ENCODE measurements around the gene INPP5A. TPM values are rescaled to one million over a fixed set of nuclear protein-coding genes. Genes with fewer than 3 reads are reported as not detected.

Gene INPP5A
- total RNA-seq, 2 donors from 2014 or later = 9.2 to 14.5 TPM

DNA sequence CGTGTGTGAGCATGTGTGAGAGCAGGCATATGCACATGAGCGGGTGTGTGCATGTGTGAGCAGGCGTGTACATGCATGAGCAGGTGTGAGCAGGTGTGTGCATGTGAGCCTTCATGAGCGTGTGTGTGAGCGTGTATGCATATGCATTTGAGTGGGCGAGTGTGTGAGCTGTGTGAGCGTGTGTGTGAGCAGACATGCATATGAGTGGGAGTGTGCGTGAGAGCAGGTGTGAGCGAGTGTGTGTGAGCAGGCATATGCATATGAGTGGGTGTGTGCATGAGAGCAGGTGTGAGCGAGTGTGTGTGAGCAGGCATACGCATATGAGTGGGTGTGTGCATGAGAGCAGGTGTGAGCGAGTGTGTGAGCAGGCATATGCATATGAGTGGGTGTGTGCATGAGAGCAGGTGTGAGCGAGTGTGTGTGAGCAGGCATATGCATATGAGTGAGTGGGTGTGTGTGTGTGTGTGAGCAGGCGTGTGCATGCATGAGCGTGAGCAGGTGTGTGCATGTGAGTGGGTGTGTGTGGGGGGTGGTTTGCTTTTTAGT, 217.7 kb downstream of the INPP5A start:
- no peak overlapping the region for H3K4me3 ChIP-seq
- no peaks in the 10 kb centered on the region for H3K27me3 ChIP-seq
- H3K27ac ChIP-seq = no peak overlapping the region
- peaks cover 0 to 2% of the 10 kb centered on the region in 2 donors for H3K36me3 ChIP-seq (replicated peaks in 1 of 2; ENCODE audit: insufficient read depth in 1 of 2, low read depth in 2 of 2)
- 93 to 97% methylated on average over 15 of the region's 15 CpGs for WGBS, 2 donors
- no peak for TF ChIP-seq POLR2A (IDR thresholded peaks at IDR 0.05)
- TF ChIP-seq, protein P1, sequence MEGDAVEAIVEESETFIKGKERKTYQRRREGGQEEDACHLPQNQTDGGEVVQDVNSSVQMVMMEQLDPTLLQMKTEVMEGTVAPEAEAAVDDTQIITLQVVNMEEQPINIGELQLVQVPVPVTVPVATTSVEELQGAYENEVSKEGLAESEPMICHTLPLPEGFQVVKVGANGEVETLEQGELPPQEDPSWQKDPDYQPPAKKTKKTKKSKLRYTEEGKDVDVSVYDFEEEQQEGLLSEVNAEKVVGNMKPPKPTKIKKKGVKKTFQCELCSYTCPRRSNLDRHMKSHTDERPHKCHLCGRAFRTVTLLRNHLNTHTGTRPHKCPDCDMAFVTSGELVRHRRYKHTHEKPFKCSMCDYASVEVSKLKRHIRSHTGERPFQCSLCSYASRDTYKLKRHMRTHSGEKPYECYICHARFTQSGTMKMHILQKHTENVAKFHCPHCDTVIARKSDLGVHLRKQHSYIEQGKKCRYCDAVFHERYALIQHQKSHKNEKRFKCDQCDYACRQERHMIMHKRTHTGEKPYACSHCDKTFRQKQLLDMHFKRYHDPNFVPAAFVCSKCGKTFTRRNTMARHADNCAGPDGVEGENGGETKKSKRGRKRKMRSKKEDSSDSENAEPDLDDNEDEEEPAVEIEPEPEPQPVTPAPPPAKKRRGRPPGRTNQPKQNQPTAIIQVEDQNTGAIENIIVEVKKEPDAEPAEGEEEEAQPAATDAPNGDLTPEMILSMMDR (IDR thresholded peaks at IDR 0.05) = no peak
- no peaks in the 10 kb centered on the region for H3K9me3 ChIP-seq
- no peak for ATAC-seq
- H3K4me1 ChIP-seq = peaks cover 5% of the 10 kb centered on the region
- no peak for DNase-seq
- intact Hi-C loops (cut with DNase I) = no loop called here

DNA sequence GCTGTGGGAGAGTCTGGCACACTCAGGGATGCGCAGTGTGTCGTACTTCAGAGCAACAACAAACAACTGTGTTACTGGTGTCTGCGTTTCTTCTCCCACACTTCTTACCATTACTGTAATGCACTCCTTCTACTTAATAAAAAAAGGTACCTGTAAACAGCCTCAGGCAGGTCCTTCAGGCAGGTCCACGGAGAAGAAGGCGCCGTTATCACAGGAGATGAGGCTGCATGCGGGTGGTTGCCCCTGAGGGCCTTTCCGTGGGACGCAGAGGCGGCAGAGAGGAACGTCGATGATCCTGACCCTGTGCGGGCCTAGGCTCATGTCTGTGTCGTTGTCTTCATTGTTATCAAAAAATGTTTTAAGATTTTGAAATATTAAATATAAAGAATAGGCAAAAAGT, 219.0 kb downstream of the INPP5A start:
- WGBS, 2 donors = 94 to 99% methylated on average over 14 of the region's 14 CpGs

DNA sequence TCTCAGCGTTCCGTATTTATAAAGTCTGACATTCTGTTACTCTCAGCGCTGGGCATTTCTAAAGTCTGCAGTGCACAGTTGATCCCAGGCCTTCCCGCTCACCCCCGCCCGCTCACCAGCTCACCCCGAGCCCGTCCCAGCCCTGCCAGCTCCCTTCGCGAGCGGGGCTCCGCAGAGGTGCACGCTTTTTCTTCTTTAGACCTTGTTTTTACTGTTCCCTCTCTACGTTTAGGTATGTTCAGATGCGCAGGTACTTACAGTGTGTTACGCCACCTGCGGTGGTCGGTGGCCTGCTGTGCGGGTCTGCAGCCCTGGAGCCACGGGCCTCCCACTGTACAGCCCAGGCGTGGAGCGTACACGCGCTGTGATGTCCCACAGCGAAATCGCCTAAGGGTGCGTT, 219.6 kb downstream of the INPP5A start:
- H3K27ac ChIP-seq = no peak overlapping the region
- 95 to 97% methylated on average over 26 to 27 of the region's 27 CpGs for WGBS, 2 donors
- no peaks in the 10 kb centered on the region for H3K9me3 ChIP-seq
- intact Hi-C loops (cut with DNase I) = no loop called here
- peaks cover 0 to 2% of the 10 kb centered on the region in 2 donors for H3K36me3 ChIP-seq (replicated peaks in 1 of 2; ENCODE audit: insufficient read depth in 1 of 2, low read depth in 2 of 2)
- H3K4me3 ChIP-seq = no peak overlapping the region
- peaks cover 5% of the 10 kb centered on the region for H3K4me1 ChIP-seq
- no peak for DNase-seq
- H3K27me3 ChIP-seq = no peaks in the 10 kb centered on the region
- no peak for TF ChIP-seq POLR2A (IDR thresholded peaks at IDR 0.05)
- TF ChIP-seq, protein P1 (IDR thresholded peaks at IDR 0.05) = no peak
- no peak for ATAC-seq

More for the DNA sequence above, 219.0 kb downstream of the INPP5A start:
- Histone ChIP-seq H3K27me3 (no peaks in the 10 kb centered on the region), H3K36me3 (replicated peaks in 1 of 2; ENCODE audit: insufficient read depth in 1 of 2, low read depth in 2 of 2) (peaks cover 0 to 2% of the 10 kb centered on the region in 2 donors), H3K4me1 (peaks cover 5% of the 10 kb centered on the region), H3K4me3 (no peak overlapping the region), H3K9me3 (no peaks in the 10 kb centered on the region), H3K27ac (no peak overlapping the region)
- ATAC-seq (no peak), DNase-seq (no peak)
- intact Hi-C loops (cut with DNase I) = no loop called here
- TF ChIP-seq, protein P1 (IDR thresholded peaks at IDR 0.05) = no peak

DNA sequence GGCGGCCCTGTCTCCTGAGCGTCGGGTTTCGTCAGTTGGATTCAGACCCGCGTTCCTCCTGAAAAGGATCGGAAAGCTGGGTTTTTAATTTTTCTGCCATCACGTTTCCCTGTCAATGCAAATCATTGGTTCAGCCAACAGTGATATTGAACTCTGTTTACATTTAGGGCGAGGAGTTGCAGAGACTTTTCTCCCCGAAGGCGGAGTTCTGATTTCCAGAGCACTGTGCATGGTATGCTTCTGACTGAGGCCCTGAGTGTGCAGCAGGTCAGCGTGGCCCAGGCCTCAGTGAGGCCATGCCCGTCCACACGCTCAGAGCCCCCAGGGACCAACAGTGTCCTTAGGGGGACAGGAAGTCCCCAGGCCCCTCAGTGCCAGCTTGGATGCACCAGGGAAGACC, 221.3 kb downstream of the INPP5A start:
- H3K9me3 ChIP-seq = no peaks in the 10 kb centered on the region
- intact Hi-C loops (cut with DNase I) = no loop called here
- no peak overlapping the region for H3K27ac ChIP-seq
- TF ChIP-seq POLR2A (IDR thresholded peaks at IDR 0.05) = no peak
- TF ChIP-seq, protein P1 (IDR thresholded peaks at IDR 0.05) = no peak
- no peak overlapping the region for H3K4me3 ChIP-seq
- H3K27me3 ChIP-seq = no peaks in the 10 kb centered on the region
- ATAC-seq = no peak
- DNase-seq = no peak
- no peaks in the 10 kb centered on the region for H3K4me1 ChIP-seq
- H3K36me3 ChIP-seq (replicated peaks in 1 of 2; ENCODE audit: insufficient read depth in 1 of 2, low read depth in 2 of 2) = peaks cover 0 to 2% of the 10 kb centered on the region in 2 donors
- WGBS, 2 donors = 93% methylated on average over 10 to 14 of the region's 14 CpGs

DNA sequence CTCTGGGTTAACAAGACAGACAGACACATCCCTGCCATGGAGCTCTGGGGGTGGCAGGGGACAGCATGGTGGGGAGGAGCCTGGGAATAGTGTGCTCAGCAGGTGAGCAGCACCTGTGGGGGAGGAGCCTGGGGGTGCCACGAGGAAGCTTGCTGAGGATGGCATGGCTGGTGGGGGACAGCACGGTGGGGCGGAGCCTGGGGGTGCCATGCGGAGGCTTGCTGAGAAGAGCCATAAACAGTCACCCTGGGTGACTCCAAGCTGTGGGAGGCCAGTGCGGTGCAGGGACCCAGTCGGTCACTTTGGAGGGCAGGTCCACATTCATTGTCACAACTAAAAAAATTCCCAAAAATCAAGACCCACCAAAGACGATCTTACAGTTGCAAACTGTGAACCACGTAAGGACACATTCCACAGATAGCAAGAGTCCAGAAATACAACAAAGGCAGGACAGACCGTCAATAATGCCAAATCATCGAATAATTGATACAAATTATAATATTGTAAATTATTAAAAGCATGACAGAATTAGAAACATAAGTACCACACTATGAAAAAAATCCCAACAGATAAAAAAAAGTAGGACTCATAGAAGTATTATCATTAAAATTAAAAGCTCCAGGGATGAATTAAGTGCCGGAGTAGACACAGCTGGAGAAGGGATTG, 223.9 kb downstream of the INPP5A start:
- Histone ChIP-seq H3K27ac (no peak overlapping the region), H3K27me3 (no peaks in the 10 kb centered on the region), H3K4me1 (no peaks in the 10 kb centered on the region), H3K4me3 (no peak overlapping the region), H3K9me3 (no peaks in the 10 kb centered on the region), H3K36me3 (replicated peaks in 1 of 2; ENCODE audit: insufficient read depth in 1 of 2, low read depth in 2 of 2) (no peaks in the 10 kb centered on the region)
- ATAC-seq (no peak), DNase-seq (no peak)
- intact Hi-C loops (cut with DNase I) = no loop called here
- WGBS, 2 donors = 96% methylated on average over 11 of the region's 11 CpGs
- TF ChIP-seq, protein P1 (IDR thresholded peaks at IDR 0.05) = no peak
- TF ChIP-seq POLR2A (IDR thresholded peaks at IDR 0.05) = no peak
